Effector memory CD8-positive, alpha-beta T cell (primary cell): ENCODE measurements around the gene TTLL5.

ENCODE experiments used
- ATAC-seq: fragments of 150-1000 bp; cut with Tn5 transposase; replicated peaks from 2 replicates; pipeline ENCODE4 v1.10.0; 2021; ENCODE audit warnings: mild to moderate bottlenecking, moderate library complexity
- DNase-seq, 3 experiments: peaks; one replicate each; pipeline ENCODE4 v3.0.0; 2021
- H3K27ac Mint-ChIP-seq, 2 donors: one replicate each; pipeline ENCODE4 v1.8.0; 2022; ENCODE audit warnings: mild to moderate bottlenecking in 2 of 2, mixed read lengths in 2 of 2, moderate library complexity in 2 of 2
- H3K27me3 Mint-ChIP-seq, 2 donors: one replicate each; pipeline ENCODE4 v1.8.0; 2022; ENCODE audit warnings: mixed read lengths in 2 of 2
- H3K36me3 Mint-ChIP-seq: one replicate; pipeline ENCODE4 v1.8.0; 2022; ENCODE audit warnings: mild to moderate bottlenecking, moderate library complexity, mixed read lengths; ENCODE audit not compliant: insufficient read depth
- H3K4me1 Mint-ChIP-seq, 2 donors: one replicate each; pipeline ENCODE4 v1.8.0; 2022; ENCODE audit warnings: low read depth in 2 of 2, mixed read lengths in 2 of 2
- H3K4me3 Mint-ChIP-seq, 2 donors: one replicate each; pipeline ENCODE4 v1.8.0; 2022; ENCODE audit warnings: mild to moderate bottlenecking in 2 of 2, mixed read lengths in 2 of 2, moderate library complexity in 2 of 2
- H3K9me3 Mint-ChIP-seq, 2 donors: one replicate each; pipeline ENCODE4 v1.8.0; 2022; ENCODE audit warnings: mixed read lengths in 2 of 2

Gene TTLL5

GRCh38 chr14:75851574-75851866 is 190.5 kb downstream of the TTLL5 start:
- no peak overlapping the region for H3K4me3 Mint-ChIP-seq
- H3K9me3 Mint-ChIP-seq, result no peaks in the 10 kb centered on the region
- H3K27me3 Mint-ChIP-seq, result no peaks in the 10 kb centered on the region
- H3K27ac Mint-ChIP-seq, result no peak overlapping the region
- DNase-seq (no peak), ATAC-seq (no peak)
- H3K36me3 Mint-ChIP-seq, result peaks cover 4% of the 10 kb centered on the region
- no peaks in the 10 kb centered on the region for H3K4me1 Mint-ChIP-seq

GRCh38 chr14:75854111-75854799 is 193.2 kb downstream of the TTLL5 start:
- no peaks in the 10 kb centered on the region for H3K9me3 Mint-ChIP-seq
- no peaks in the 10 kb centered on the region for H3K4me1 Mint-ChIP-seq
- no peak overlapping the region for H3K4me3 Mint-ChIP-seq
- ATAC-seq (no peak), DNase-seq (no peak)
- no peaks in the 10 kb centered on the region for H3K27me3 Mint-ChIP-seq
- peaks cover 4% of the 10 kb centered on the region for H3K36me3 Mint-ChIP-seq
- H3K27ac Mint-ChIP-seq, result no peak overlapping the region

- DNase-seq (no peak), ATAC-seq (no peak)
- Mint-ChIP-seq H3K4me3 (no peak overlapping the region), H3K27ac (no peak overlapping the region), H3K36me3 (peaks cover 4% of the 10 kb centered on the region), H3K4me1 (no peaks in the 10 kb centered on the region), H3K27me3 (no peaks in the 10 kb centered on the region), H3K9me3 (no peaks in the 10 kb centered on the region)
These were observed 196.2 kb downstream of the TTLL5 start for GRCh38 chr14:75857199-75857598.

- ATAC-seq (no peak), DNase-seq (no peak)
- H3K9me3 Mint-ChIP-seq, result no peaks in the 10 kb centered on the region
- H3K27me3 Mint-ChIP-seq, result no peaks in the 10 kb centered on the region
- H3K27ac Mint-ChIP-seq, result no peak overlapping the region
- peaks cover 4% of the 10 kb centered on the region for H3K36me3 Mint-ChIP-seq
- H3K4me3 Mint-ChIP-seq, result no peak overlapping the region
- H3K4me1 Mint-ChIP-seq, result no peaks in the 10 kb centered on the region
These were observed 197.3 kb downstream of the TTLL5 start for GRCh38 chr14:75858362-75858761.

GRCh38 chr14:75859746-75860145 is 198.7 kb downstream of the TTLL5 start:
- no peaks in the 10 kb centered on the region for H3K4me1 Mint-ChIP-seq
- H3K4me3 Mint-ChIP-seq, result no peak overlapping the region
- H3K27ac Mint-ChIP-seq, result no peak overlapping the region
- H3K27me3 Mint-ChIP-seq, result no peaks in the 10 kb centered on the region
- H3K9me3 Mint-ChIP-seq, result no peaks in the 10 kb centered on the region
- ATAC-seq (no peak), DNase-seq (no peak)
- H3K36me3 Mint-ChIP-seq, result peaks cover 4% of the 10 kb centered on the region

GRCh38 chr14:75860561-75861160 is 199.6 kb downstream of the TTLL5 start:
- peaks cover 4% of the 10 kb centered on the region for H3K36me3 Mint-ChIP-seq
- DNase-seq, result no peak
- ATAC-seq, result no peak
- H3K4me1 Mint-ChIP-seq, result no peaks in the 10 kb centered on the region
- H3K27ac Mint-ChIP-seq, result no peak overlapping the region
- H3K27me3 Mint-ChIP-seq, result no peaks in the 10 kb centered on the region
- no peak overlapping the region for H3K4me3 Mint-ChIP-seq
- H3K9me3 Mint-ChIP-seq, result no peaks in the 10 kb centered on the region

- H3K9me3 Mint-ChIP-seq, result no peaks in the 10 kb centered on the region
- H3K27me3 Mint-ChIP-seq, result no peaks in the 10 kb centered on the region
- H3K4me3 Mint-ChIP-seq, result no peak overlapping the region
- DNase-seq (no peak), ATAC-seq (no peak)
- H3K27ac Mint-ChIP-seq, result no peak overlapping the region
- H3K4me1 Mint-ChIP-seq, result no peaks in the 10 kb centered on the region
- H3K36me3 Mint-ChIP-seq, result no peaks in the 10 kb centered on the region
These were observed 200.1 kb downstream of the TTLL5 start for GRCh38 chr14:75861161-75861621.

GRCh38 chr14:75863221-75863620 is 202.2 kb downstream of the TTLL5 start:
- H3K27me3 Mint-ChIP-seq, result no peaks in the 10 kb centered on the region
- peaks cover 6% of the 10 kb centered on the region for H3K36me3 Mint-ChIP-seq
- H3K4me1 Mint-ChIP-seq, result no peaks in the 10 kb centered on the region
- DNase-seq, result no peak
- no peak overlapping the region for H3K4me3 Mint-ChIP-seq
- no peak for ATAC-seq
- no peaks in the 10 kb centered on the region for H3K9me3 Mint-ChIP-seq
- no peak overlapping the region for H3K27ac Mint-ChIP-seq

- Mint-ChIP-seq H3K4me3 (no peak overlapping the region), H3K9me3 (no peaks in the 10 kb centered on the region), H3K36me3 (peaks cover 6% of the 10 kb centered on the region), H3K27ac (no peak overlapping the region), H3K27me3 (no peaks in the 10 kb centered on the region), H3K4me1 (no peaks in the 10 kb centered on the region)
- no peak for DNase-seq
- ATAC-seq, result no peak
These were observed 203.3 kb downstream of the TTLL5 start for GRCh38 chr14:75864352-75864751.

GRCh38 chr14:75865531-75865930 is 204.5 kb downstream of the TTLL5 start:
- ATAC-seq (no peak), DNase-seq (no peak)
- Mint-ChIP-seq H3K27ac (no peak overlapping the region), H3K4me1 (no peaks in the 10 kb centered on the region), H3K27me3 (no peaks in the 10 kb centered on the region), H3K36me3 (peaks cover 6% of the 10 kb centered on the region), H3K4me3 (no peak overlapping the region), H3K9me3 (no peaks in the 10 kb centered on the region)

GRCh38 chr14:75866970-75867369 is 205.9 kb downstream of the TTLL5 start:
- ATAC-seq (no peak), DNase-seq (no peak)
- peaks cover 6% of the 10 kb centered on the region for H3K36me3 Mint-ChIP-seq
- H3K4me1 Mint-ChIP-seq, result no peaks in the 10 kb centered on the region
- H3K27me3 Mint-ChIP-seq, result no peaks in the 10 kb centered on the region
- no peak overlapping the region for H3K27ac Mint-ChIP-seq
- no peak overlapping the region for H3K4me3 Mint-ChIP-seq
- no peaks in the 10 kb centered on the region for H3K9me3 Mint-ChIP-seq

GRCh38 chr14:75871181-75871880 is 210.3 kb downstream of the TTLL5 start:
- DNase-seq (no peak), ATAC-seq (no peak)
- no peaks in the 10 kb centered on the region for H3K9me3 Mint-ChIP-seq
- H3K4me1 Mint-ChIP-seq, result peaks cover 0 to 3% of the 10 kb centered on the region in 2 donors
- peaks cover 6% of the 10 kb centered on the region for H3K36me3 Mint-ChIP-seq
- no peak overlapping the region for H3K27ac Mint-ChIP-seq
- H3K4me3 Mint-ChIP-seq, result no peak overlapping the region
- H3K27me3 Mint-ChIP-seq, result no peaks in the 10 kb centered on the region

GRCh38 chr14:75875958-75876357 is 214.9 kb downstream of the TTLL5 start:
- Mint-ChIP-seq H3K27ac (peak overlapping the region in 1 of 2 donors; percentile 62), H3K27me3 (no peaks in the 10 kb centered on the region), H3K36me3 (no peaks in the 10 kb centered on the region), H3K4me3 (no peak overlapping the region), H3K9me3 (no peaks in the 10 kb centered on the region), H3K4me1 (peaks cover 0 to 3% of the 10 kb centered on the region in 2 donors)
- ATAC-seq, result no peak
- no peak for DNase-seq

GRCh38 chr14:75876530-75876929 is 215.5 kb downstream of the TTLL5 start:
- Mint-ChIP-seq H3K4me1 (peaks cover 0 to 3% of the 10 kb centered on the region in 2 donors), H3K9me3 (no peaks in the 10 kb centered on the region), H3K36me3 (no peaks in the 10 kb centered on the region), H3K27ac (peak overlapping the region in 1 of 2 donors; percentile 62), H3K4me3 (no peak overlapping the region), H3K27me3 (no peaks in the 10 kb centered on the region)
- ATAC-seq, result no peak
- no peak for DNase-seq
